Measurements from ENCODE around the gene CACFD1. TPM values are rescaled to one million over a fixed set of nuclear protein-coding genes. Genes with fewer than 3 reads are reported as not detected.

The CACFD1 gene
- polyA plus RNA-seq, 1 donor from 2014 or later: 75.4 TPM

GRCh38 chr9:133513214-133514100 lies 53.7 kb downstream of the CACFD1 start:
- no peaks in the 10 kb centered on the region for H3K36me3 ChIP-seq (ENCODE audit: insufficient read depth, low read length)
- no peak overlapping the region for H3K27ac ChIP-seq (ENCODE audit: low read length)

More at GRCh38 chr9:133513214-133514100, 53.7 kb downstream of the CACFD1 start:
- H2AFZ ChIP-seq (ENCODE audit: low read depth, low read length): no peak overlapping the region
- no peak overlapping the region for H3K4me2 ChIP-seq (ENCODE audit: low read length)
- H3F3A ChIP-seq (ENCODE audit: insufficient read depth, low read length, poor library complexity, severe bottlenecking): no peaks in the 10 kb centered on the region
- H3K79me2 ChIP-seq (replicated peaks; ENCODE audit: insufficient read depth, low read length): no peaks in the 10 kb centered on the region
- H3K9me2 ChIP-seq (ENCODE audit: insufficient read depth, low read length): no peaks in the 10 kb centered on the region
- no peak for TF ChIP-seq CTCF (IDR thresholded peaks at IDR 0.05; ENCODE audit: poor library complexity, severe bottlenecking)
- TF ChIP-seq TAF1 (IDR thresholded peaks at IDR 0.05; ENCODE audit: low read depth): no peak
- TF ChIP-seq EP300 (conservative IDR thresholded peaks at IDR 0.05; ENCODE audit: poor library complexity, severe bottlenecking): no peak
- no peak for TF ChIP-seq RAD21 (conservative IDR thresholded peaks at IDR 0.05)
- no peak for TF ChIP-seq POLR2AphosphoS5 (IDR thresholded peaks at IDR 0.05)
- TF ChIP-seq MXI1 (conservative IDR thresholded peaks at IDR 0.05; ENCODE audit: poor library complexity, severe bottlenecking): no peak
- no peak for TF ChIP-seq REST (IDR thresholded peaks at IDR 0.05; ENCODE audit: borderline replicate concordance)
- no peak for TF ChIP-seq SMC3 (conservative IDR thresholded peaks at IDR 0.05; ENCODE audit: poor library complexity)
- no peak for TF ChIP-seq EZH2 (IDR thresholded peaks at IDR 0.05; ENCODE audit: borderline replicate concordance, insufficient read depth, low read length, poor library complexity, severe bottlenecking)
- H3K4me3 ChIP-seq (ENCODE audit: low read length): no peak overlapping the region
- H4K20me1 ChIP-seq (ENCODE audit: insufficient read depth): no peaks in the 10 kb centered on the region
- H3K9ac ChIP-seq (ENCODE audit: low read length): no peak overlapping the region
- H3K27me3 ChIP-seq (ENCODE audit: insufficient read depth, low read depth, low read length): no peaks in the 10 kb centered on the region
- no peaks in the 10 kb centered on the region for H3K9me3 ChIP-seq (ENCODE audit: low read length)
